Prostate gland (tissue), 2 donors: ENCODE results near the gene GRK1. TPM values are rescaled to one million over a fixed set of nuclear protein-coding genes. Genes with fewer than 3 reads are reported as not detected.

Experiments
- DNase-seq: peaks from one replicate; pipeline ENCODE4 v3.0.0-alpha.2; 2019; ENCODE audit warnings: low spot score
- H3K27ac ChIP-seq, 2 donors: fragments of 200-600 bp; sonication (generic); 2 replicates each; pipeline ENCODE4 v1.5.1; 2017 to 2019
- H3K27me3 ChIP-seq: fragments of 200-600 bp; sonication (generic); replicated peaks from 2 replicates; pipeline ENCODE4 v1.5.1; 2019; ENCODE audit not compliant: insufficient read depth
- H3K36me3 ChIP-seq, 2 donors: fragments of 200-600 bp; sonication (generic); 1 replicate in 1 of 2; 2 replicates in 1 of 2; pipeline versions ENCODE4 v1.5.1 to v1.8.1; 2017 to 2019
- H3K4me1 ChIP-seq: fragments of 200-600 bp; sonication (generic); replicated peaks from 2 replicates; pipeline ENCODE4 v1.5.1; 2019
- H3K4me3 ChIP-seq, 2 donors: fragments of 200-600 bp; sonication (generic); 2 replicates each; pipeline ENCODE4 v1.5.1; 2017 to 2019
- H3K9me3 ChIP-seq: fragments of 200-600 bp; sonication (generic); 2 replicates; pipeline ENCODE4 v1.5.1; 2017
- CTCF ChIP-seq, 4 experiments: fragments of 200-600 bp in 2 of 4; fragments of 450-650 bp in 2 of 4; sonication (generic) in 2 of 4; IDR thresholded peaks; 1 replicate in 3 of 4; 2 replicates in 1 of 4; pipeline ENCODE4 v1.5.1; 2016 to 2019; ENCODE audit warnings: antibody characterized with exemption in 4 of 4, mild to moderate bottlenecking in 2 of 4, moderate library complexity in 2 of 4
- POLR2A ChIP-seq: fragments of 450-650 bp; IDR thresholded peaks from one replicate; pipeline ENCODE4 v1.6.1; 2016; ENCODE audit warnings: antibody characterized with exemption, mild to moderate bottlenecking
- POLR2AphosphoS5 ChIP-seq: sonication (generic); formaldehyde crosslinking; IDR thresholded peaks from one replicate; pipeline ENCODE4 v1.6.1; 2017; ENCODE audit warnings: antibody characterized with exemption
- WGBS: methylation state at CpG from one replicate; pipeline ENCODE4 v1.1.5; 2018; 5-methylcytosine and 5-hydroxymethylcytosine counted together
- intact Hi-C: fragments of 100-400 bp; cut with DNase I; formaldehyde crosslinking; loops from one replicate; pipeline ENCODE4 v1.14.2; 2022
- total RNA-seq, 2 donors: library from RNA; depleted of rRNA; stranded (reverse); fragments of >200 nt; gene quantifications; one replicate each; pipeline ENCODE4 v1.1.0, GENCODE V29; 2016

The GRK1 gene
- total RNA-seq, 2 donors from 2014 or later, result 0.23 TPM; not detected in 1

DNA sequence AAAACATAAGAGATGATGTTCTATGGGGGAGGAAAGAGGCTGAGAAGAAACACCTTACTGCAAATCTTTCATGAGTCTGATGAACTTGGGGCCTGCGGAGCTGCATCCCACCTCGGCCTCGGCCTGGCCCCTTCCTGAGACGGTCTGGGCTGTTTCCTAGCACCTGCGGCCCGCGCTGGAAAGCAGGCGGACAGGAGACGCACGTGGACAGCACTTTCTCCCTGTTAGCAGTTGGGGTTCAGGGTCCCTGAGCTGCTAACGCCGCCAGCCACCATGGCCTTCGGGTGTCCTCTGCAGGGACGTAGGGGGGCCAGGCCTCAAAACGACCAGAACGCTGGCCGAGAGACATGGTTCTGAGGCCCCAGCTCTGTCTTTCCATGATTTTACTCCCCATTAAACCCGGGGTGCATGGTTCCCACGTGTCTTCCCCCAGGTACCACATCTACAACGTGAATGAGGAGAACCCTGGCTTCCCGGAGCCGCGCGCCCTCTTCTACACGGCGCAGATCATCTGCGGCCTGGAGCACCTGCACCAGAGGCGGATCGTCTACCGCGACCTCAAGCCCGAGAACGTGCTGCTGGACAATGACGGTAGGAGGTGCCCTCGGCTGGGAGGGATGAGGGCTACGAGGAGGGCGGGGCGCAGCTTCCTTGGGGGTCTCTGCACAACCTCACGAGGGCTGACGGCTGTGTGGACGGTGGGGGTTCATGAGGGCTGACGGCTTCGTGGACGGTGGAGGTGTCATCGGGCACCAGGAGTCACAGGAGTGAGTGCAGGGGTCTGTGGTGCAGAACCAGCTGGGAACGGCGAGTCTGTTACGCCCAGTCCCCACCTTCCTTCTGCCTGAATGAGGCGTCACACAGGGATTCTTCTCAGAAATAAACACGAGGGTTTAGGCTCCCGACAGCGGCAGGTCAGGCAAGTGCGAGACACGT lies 4.3 kb downstream of the GRK1 start:
- Histone ChIP-seq H3K9me3 (no peaks in the 10 kb centered on the region), H3K4me3 (no peak overlapping the region), H3K27me3 (no peaks in the 10 kb centered on the region), H3K36me3 (no peaks in the 10 kb centered on the region), H3K27ac (no peak overlapping the region), H3K4me1 (no peaks in the 10 kb centered on the region)
- TF ChIP-seq CTCF (IDR thresholded peaks at IDR 0.05) (no peak), POLR2AphosphoS5 (no peak), POLR2A (no peak)
- WGBS, result 93% methylated on average over 54 of the region's 54 CpGs
- intact Hi-C loops, result no loop called here
- DNase-seq, result no peak

DNA sequence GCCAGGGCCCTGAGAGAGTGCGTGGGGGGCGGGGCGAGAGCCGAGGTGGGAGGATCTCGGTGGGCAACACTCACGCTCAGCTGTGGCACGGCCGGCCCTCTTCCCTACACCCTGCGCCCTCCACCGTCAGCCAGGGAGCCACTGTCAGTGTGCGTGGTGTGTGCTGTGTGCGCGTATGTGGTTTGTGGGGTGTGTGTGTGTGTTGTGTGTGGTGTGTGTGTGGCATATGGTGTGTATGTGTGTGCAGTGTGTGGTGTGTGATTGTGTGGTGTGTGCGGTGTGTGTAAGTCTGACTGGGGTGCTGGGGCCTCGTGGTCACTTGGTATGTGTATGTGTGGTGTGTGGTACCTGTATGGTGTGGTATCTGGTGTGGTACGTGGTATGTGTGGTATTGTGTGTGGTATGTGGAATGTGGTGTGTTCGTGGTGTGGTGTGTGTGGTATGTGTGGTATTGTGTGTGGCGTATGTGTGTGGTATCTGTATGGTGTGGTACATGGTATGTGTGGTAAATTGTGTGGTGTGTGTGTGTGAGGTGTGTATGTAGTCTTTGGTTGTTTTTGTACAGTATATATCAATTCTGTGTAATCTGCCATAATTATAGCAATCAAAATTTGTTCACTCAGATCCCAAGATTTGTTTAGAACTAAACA lies 5.1 kb downstream of the GRK1 start:
- WGBS, result 87% methylated on average over 18 of the region's 18 CpGs
- Histone ChIP-seq H3K27me3 (no peaks in the 10 kb centered on the region), H3K4me1 (no peaks in the 10 kb centered on the region), H3K27ac (no peak overlapping the region), H3K9me3 (no peaks in the 10 kb centered on the region), H3K36me3 (no peaks in the 10 kb centered on the region), H3K4me3 (no peak overlapping the region)
- no peak for TF ChIP-seq CTCF (IDR thresholded peaks at IDR 0.05)
- TF ChIP-seq POLR2A, result no peak
- no peak for TF ChIP-seq POLR2AphosphoS5
- DNase-seq, result no peak
- intact Hi-C loops, result no loop called here

DNA sequence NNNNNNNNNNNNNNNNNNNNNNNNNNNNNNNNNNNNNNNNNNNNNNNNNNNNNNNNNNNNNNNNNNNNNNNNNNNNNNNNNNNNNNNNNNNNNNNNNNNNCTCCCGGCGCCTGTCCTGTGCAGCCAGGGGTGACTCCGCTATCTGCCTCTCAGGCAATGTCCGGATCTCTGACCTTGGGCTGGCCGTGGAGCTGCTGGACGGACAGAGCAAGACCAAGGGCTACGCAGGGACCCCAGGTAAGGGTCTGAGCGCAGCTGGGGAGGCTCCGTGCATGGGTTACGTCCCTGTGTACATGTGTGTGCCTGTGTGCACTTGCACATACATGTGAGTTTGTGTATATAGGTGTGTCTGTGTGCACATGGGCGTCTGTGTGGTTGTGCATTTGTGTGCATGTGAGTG lies 55.9 kb downstream of the GRK1 start:
- intact Hi-C loops, result no loop called here
- DNase-seq, result no peak
- H3K27ac ChIP-seq, result no peak overlapping the region
- no peaks in the 10 kb centered on the region for H3K9me3 ChIP-seq
- 73% methylated on average over 11 of the region's 11 CpGs for WGBS
- H3K27me3 ChIP-seq, result no peaks in the 10 kb centered on the region
- TF ChIP-seq CTCF (IDR thresholded peaks at IDR 0.05) (no peak), POLR2A (no peak), POLR2AphosphoS5 (no peak)
- no peaks in the 10 kb centered on the region for H3K36me3 ChIP-seq
- no peaks in the 10 kb centered on the region for H3K4me1 ChIP-seq
- H3K4me3 ChIP-seq, result no peak overlapping the region

GRCh38 chr13:113723410-113724015 lies 56.5 kb downstream of the GRK1 start:
- H3K4me1 ChIP-seq, result no peaks in the 10 kb centered on the region
- no peak overlapping the region for H3K27ac ChIP-seq
- intact Hi-C loops, result no loop called here
- 76% methylated on average over 13 of the region's 13 CpGs for WGBS
- no peak for DNase-seq
- H3K36me3 ChIP-seq, result no peaks in the 10 kb centered on the region
- TF ChIP-seq POLR2A, result no peak
- TF ChIP-seq POLR2AphosphoS5, result no peak
- no peak for TF ChIP-seq CTCF (IDR thresholded peaks at IDR 0.05)
- H3K9me3 ChIP-seq, result no peaks in the 10 kb centered on the region
- no peak overlapping the region for H3K4me3 ChIP-seq
- no peaks in the 10 kb centered on the region for H3K27me3 ChIP-seq
